Measurements from ENCODE around the gene ADCY3. TPM values are rescaled to one million over a fixed set of nuclear protein-coding genes. Genes with fewer than 3 reads are reported as not detected.

Gene ADCY3
- total RNA-seq, 1 donor from 2014 or later: 46.2 TPM

GRCh38 chr2:24840164-24840869, 79.7 kb downstream of the ADCY3 start:
- H3K36me3 Mint-ChIP-seq: peaks cover 10% of the 10 kb centered on the region
- H3K4me3 Mint-ChIP-seq: no peak overlapping the region
- H3K4me1 Mint-ChIP-seq (ENCODE audit: unreplicated experiment): peaks cover 4% of the 10 kb centered on the region
- H3K9me3 Mint-ChIP-seq: no peaks in the 10 kb centered on the region
- TF ChIP-seq CTCF (conservative IDR thresholded peaks at IDR 0.05): no peak
- no peaks in the 10 kb centered on the region for H3K27me3 Mint-ChIP-seq
- DNase-seq (ENCODE audit: extremely low spot score, unreplicated experiment): no peak
- no peak overlapping the region for H3K27ac Mint-ChIP-seq

DNA sequence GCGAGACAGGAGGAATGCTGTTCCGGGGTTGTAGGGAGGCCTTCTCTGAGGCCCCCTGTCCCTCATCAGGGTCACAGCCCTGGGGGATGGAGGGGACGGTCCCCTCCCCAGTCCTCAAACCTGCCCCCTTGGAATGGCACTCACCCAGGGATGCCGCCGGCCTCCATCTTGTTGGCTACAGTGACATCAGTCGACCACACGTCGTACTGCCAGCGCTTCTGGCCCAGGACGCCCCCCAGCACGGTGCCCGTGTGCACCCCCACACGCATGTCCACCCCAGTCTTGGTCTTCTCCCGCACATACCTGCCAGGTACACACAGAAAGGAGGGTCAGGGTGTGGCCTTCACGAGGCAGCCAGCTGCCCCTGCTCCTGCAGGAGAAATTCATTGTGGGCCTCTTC, 80.3 kb downstream of the ADCY3 start:
- Mint-ChIP-seq H3K27ac (no peak overlapping the region), H3K4me1 (ENCODE audit: unreplicated experiment) (peaks cover 4% of the 10 kb centered on the region), H3K36me3 (peaks cover 11% of the 10 kb centered on the region), H3K9me3 (no peaks in the 10 kb centered on the region), H3K27me3 (no peaks in the 10 kb centered on the region), H3K4me3 (no peak overlapping the region)
- no peak for TF ChIP-seq CTCF (conservative IDR thresholded peaks at IDR 0.05)
- DNase-seq (ENCODE audit: extremely low spot score, unreplicated experiment): no peak

GRCh38 chr2:24838541-24838940, 81.5 kb downstream of the ADCY3 start:
- TF ChIP-seq CTCF (conservative IDR thresholded peaks at IDR 0.05): no peak
- H3K4me1 Mint-ChIP-seq (ENCODE audit: unreplicated experiment): peaks cover 4% of the 10 kb centered on the region
- no peak for DNase-seq (ENCODE audit: extremely low spot score, unreplicated experiment)
- peaks cover 11% of the 10 kb centered on the region for H3K36me3 Mint-ChIP-seq
- H3K4me3 Mint-ChIP-seq: no peak overlapping the region
- no peaks in the 10 kb centered on the region for H3K9me3 Mint-ChIP-seq
- no peaks in the 10 kb centered on the region for H3K27me3 Mint-ChIP-seq
- H3K27ac Mint-ChIP-seq: no peak overlapping the region

DNA sequence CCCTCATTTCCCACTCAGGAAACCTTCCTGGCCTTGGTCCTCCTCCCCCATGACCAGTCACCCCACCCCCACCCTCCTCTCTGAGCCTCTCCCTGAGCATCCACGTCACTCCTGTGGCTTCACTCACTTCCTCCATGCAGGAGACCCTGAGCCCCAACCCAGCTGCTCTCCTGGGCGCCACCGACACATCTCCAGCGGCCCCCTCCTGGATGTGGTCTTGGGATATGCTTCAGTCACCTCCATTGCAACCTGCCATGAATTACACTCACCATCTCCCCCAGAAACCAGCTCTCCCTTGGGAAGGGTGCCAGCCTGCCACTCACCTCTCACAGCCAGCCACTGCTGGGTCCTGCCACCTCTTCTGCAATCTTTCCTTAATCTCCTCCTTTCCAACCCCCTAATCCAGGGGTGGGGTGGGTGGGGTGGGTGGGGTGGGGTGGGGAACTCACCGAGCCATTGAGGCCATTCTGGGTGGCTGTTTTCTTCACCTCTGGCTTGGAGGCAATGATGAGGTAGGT, 82.0 kb downstream of the ADCY3 start:
- H3K27ac Mint-ChIP-seq: no peak overlapping the region
- no peak for DNase-seq (ENCODE audit: extremely low spot score, unreplicated experiment)
- no peaks in the 10 kb centered on the region for H3K9me3 Mint-ChIP-seq
- peaks cover 6% of the 10 kb centered on the region for H3K4me1 Mint-ChIP-seq (ENCODE audit: unreplicated experiment)
- no peak overlapping the region for H3K4me3 Mint-ChIP-seq
- TF ChIP-seq CTCF (conservative IDR thresholded peaks at IDR 0.05): no peak
- H3K27me3 Mint-ChIP-seq: no peaks in the 10 kb centered on the region
- H3K36me3 Mint-ChIP-seq: peaks cover 11% of the 10 kb centered on the region

DNA sequence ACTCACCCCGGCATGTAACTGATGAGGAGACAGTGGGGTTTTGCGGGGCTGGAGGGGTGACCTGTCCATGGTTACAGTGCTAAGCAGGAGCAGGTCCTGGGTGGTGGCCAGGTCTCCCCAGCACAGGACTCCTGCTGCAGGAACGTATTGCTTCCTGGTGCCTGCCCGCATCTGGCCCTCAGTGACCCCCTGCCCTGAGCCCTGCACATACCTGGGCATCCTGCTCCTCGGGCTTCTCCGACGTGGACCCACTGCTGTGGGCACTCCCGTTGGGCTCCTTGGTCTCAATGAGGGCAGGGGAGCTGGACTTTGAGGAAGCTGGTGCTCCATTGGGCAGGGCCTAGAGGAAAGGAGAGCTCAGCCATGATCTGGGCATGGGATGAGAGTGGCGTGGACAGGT, 83.3 kb downstream of the ADCY3 start:
- no peak for DNase-seq (ENCODE audit: extremely low spot score, unreplicated experiment)
- Mint-ChIP-seq H3K9me3 (no peaks in the 10 kb centered on the region), H3K4me3 (no peak overlapping the region), H3K4me1 (ENCODE audit: unreplicated experiment) (peaks cover 14% of the 10 kb centered on the region), H3K36me3 (peaks cover 15% of the 10 kb centered on the region), H3K27me3 (no peaks in the 10 kb centered on the region), H3K27ac (no peak overlapping the region)
- no peak for TF ChIP-seq CTCF (conservative IDR thresholded peaks at IDR 0.05)

Data from type B pancreatic cell (in vitro differentiated cells).